HG03135 (cell line): ENCODE data around the gene ADAM29.
A peak's percentile ranks its signal among the peaks of the same experiment; 100 is the strongest.
"Not testable (repeated sequence)": the region's sequence is repeated elsewhere in the genome, so short reads cannot be mapped to it uniquely, and the experiment has no call there.

Source experiments
- ATAC-seq: cut with Tn5 transposase; IDR thresholded peaks from one replicate; pipeline ENCODE4 v1.9.1; 2021; ENCODE audit warnings: mild to moderate bottlenecking, moderate library complexity; ENCODE audit not compliant: unreplicated experiment

ADAM29 gene

GRCh38 chr4:174918058-174918457, at the start of gene ADAM29:
Gene ADAM29 (plus strand): TSS chr4:174918358. CDS start chr4:174975526, 57,168 bp downstream.
- ATAC-seq = no peak

DNA sequence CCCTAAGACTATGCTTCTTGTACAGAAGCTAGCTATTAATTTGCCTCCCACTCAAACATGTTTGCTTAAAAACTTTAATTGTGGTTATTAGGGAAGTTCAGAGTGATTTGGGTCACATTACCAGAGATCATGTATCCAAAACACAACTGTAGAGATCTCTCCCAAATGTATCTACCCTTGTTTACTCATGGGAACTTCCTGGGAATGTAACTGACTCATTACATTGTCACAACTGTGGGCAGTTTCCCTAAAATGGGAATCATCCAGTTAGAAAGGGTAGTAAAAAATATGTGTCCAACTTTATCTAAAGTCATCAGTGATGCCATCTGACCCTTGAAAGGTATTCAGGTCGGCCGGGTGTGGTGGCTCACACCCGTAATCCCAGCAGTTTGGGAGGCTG, 48.8 kb upstream of the ADAM29 start:
- no peak for ATAC-seq

- no peak for ATAC-seq
These were observed 47.8 kb upstream of the ADAM29 start for GRCh38 chr4:174870311-174870710.

- no peak for ATAC-seq
These were observed 46.8 kb upstream of the ADAM29 start for GRCh38 chr4:174871407-174871806.

DNA sequence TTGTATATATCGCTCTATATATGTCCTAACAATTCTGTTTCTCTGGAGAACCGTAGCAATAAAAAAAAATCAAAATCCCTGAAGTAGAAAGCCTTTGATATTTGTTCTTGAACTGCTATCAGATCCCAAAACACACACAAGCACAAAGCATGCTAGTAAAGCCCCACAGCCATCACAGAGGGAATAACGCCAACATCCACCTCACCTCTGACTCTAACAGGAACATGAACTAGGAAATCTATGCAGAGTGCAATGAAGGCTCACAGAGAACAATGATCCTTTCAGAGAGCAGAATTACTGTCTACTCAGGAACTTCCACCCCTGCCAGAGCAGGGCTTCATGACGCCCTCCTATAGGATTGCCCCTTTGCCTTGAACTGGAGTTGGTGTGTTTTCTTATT, 45.0 kb upstream of the ADAM29 start:
- not testable (repeated sequence) for ATAC-seq

DNA sequence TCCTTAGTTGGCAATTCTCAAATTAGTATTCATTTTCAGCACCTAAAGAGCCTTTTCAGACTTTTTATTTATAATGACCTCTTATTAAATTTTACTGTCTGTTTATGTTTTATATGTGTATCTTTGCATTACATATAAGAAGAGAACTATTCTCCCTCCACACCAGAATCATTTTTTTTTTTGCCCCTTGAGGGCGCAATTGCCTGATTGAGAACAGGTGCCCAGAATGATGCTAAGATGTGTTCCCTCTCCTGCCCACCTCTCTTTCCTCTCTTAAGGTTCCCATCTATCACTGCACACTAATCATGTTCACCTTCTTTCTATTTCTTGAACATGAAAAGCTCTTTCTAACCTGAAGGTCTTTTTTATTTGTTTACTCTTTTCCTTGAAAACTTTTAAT, 44.2 kb upstream of the ADAM29 start:
- ATAC-seq = no peak

GRCh38 chr4:174874898-174875297, 43.3 kb upstream of the ADAM29 start:
- ATAC-seq = no peak

DNA sequence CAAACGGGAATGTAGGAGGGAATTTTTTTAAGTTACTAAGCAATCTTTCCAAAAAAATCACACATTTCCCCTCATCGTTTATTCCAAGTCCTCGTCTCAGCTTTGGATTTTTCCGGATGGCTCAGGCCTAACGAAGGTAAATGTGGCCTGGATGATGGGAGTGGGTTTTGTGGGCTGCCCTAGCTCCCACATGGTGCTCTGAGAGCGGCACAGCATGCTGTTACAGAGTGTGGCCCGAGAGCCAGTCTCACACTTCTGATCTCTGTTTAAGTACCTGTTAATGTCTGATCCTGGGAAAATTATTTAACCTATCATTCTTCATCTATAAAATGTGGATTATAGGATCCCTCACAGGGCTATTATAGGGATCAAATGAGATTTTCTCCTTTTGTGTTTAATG, 38.2 kb upstream of the ADAM29 start:
- no peak for ATAC-seq

DNA sequence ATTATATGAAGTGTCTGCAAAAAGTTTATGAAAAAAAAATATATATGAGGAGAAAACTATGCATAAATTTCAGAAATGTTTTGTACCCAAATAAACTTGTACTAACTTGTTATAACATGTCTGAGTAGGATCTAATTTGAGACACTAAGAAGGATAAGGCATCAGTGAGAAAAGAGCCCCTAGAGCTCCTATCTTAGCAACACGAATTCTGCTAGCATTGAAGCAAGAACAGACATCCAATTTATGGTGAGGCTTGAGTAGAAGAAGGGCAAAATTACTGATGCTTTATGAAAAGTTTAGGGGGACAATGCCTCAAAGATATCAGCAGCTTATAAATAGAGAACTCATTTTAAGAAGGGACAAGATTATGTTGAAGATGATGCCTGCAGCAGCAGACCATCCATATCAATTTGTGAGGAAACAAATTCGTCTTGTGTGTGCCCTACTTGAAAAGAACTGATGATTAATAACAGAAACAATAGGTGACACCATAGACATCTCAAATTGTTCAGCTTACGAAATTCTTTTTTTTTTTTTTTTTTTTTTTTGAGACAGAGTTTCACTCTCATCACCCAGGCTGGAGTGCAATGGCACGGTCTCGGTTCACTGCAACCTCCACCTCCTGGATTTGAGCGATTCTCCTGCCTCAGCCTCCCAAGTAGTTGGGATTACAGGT, 35.7 kb upstream of the ADAM29 start:
- no peak for ATAC-seq

DNA sequence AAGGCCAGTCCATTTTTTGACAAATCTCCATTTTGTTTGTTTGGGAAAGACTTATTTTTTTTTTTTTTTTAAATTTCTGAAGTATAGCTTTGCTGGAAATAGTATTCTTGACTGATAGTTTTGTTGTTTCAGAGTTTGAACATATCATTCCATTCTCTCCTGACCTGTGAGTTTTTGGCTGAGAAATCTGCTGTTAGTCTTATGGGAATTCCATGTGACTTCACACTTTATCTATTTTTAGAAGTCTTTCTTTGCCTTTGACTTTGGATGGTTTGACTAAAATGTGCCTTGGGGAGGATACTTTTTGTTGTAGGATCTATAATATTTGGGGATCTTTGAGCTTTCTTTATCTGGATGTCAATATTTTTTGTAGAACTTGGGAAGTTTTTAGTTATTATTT, 10.7 kb upstream of the ADAM29 start:
- no peak for ATAC-seq

- ATAC-seq = no peak
These were observed 7.9 kb upstream of the ADAM29 start for GRCh38 chr4:174910271-174910670.

DNA sequence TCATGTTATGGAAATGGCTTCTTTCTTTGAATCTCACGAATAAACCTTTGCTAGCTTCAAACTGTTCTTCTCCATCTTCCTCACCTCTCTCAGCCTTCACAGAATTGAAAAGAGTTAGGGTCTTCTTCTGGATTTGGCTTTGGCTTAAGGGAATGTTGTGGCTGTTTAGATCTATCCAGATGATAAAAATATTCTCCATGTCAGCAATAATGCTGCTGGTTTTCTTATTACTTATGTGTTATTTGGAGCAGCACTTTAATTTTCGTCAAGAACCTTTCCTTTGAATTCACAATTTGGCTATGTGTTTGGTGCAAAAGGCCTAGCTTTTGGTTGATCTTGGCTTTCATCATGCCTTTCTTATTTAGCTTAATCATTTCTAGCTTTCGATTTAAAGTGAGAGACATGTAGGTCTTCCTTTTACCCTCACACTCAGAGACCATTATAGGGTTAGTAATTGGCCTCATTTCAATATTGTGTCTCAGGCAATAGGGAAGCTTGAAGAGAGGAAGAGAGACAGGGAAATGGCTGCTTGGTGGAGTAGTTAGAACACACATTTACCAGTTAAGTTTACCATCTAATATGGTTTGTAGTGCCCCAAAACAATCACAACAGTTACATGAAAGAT, 5.1 kb upstream of the ADAM29 start:
- no peak for ATAC-seq

DNA sequence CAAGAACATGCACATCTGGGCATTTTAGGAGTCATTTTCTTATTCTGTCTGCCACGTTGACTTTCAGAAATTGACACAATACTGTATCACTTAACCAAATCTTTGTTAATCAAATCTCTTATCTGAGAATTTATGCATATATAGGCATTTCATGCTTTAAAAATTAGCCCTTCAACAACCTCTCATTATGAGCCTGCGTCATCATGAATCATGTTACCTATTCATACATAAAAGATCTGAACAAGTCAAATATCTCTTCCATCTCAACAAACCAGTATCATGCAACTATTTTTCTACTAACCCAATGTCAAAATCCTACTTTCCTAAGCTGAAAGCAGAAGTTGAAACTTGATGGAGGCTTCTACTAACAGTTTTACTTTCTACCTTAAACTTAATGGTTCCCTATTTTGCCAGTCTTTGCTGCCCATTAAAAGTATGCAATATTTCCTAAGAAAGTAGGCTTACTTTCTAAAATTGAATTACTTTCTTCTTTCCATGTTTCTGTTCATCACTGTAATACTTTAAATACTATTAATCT, 1.8 kb downstream of the ADAM29 start:
- ATAC-seq = no peak

GRCh38 chr4:174926958-174927357, 8.8 kb downstream of the ADAM29 start:
- ATAC-seq = no peak

DNA sequence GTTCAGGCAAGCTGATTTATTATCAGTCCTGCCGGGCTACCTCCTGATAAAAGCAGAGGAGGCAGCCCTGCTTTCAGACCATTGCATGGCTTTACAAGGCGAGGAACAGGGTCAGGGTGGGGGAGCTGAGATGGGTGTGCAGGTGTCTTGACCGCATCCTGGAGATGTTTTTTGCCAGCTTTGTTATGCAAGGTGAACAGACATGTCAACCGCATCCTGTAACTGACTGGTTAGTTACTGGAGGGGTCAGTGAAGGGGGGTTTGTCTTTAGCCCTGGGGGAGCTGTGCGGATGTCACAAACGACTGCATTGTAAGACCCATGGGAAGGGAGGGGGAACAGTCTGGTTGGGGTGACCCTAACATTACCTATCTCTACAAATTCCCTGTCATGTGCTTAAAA, 10.0 kb downstream of the ADAM29 start:
- ATAC-seq = peak; percentile 63

- peak; percentile 12 for ATAC-seq
These were observed 10.6 kb downstream of the ADAM29 start for GRCh38 chr4:174928575-174929253.

DNA sequence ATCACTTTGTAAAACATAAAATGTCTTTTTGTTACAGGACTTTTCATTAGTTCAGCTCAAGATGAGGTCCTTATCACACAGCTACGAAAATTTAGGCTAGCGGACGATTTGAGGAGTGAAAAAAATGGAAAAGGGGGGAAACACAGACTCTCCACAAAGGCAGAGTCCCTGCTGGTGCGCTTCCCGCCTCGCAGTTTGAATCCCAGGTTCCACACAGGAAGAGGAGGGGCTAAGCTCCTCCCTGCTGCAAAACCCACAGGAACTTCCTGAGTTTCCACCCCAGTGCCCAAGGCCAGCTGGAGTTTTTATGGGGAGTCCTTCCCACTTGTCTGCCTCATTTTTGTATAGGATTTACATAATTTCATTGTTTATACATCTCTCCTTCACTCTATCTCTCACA, 11.2 kb downstream of the ADAM29 start:
- no peak for ATAC-seq

- ATAC-seq = no peak
These were observed 12.7 kb downstream of the ADAM29 start for GRCh38 chr4:174930895-174931294.

GRCh38 chr4:174933083-174933482, 14.9 kb downstream of the ADAM29 start:
- ATAC-seq = no peak

- ATAC-seq = no peak
These were observed 16.2 kb downstream of the ADAM29 start for GRCh38 chr4:174934360-174934759.

GRCh38 chr4:174935607-174936006, 17.4 kb downstream of the ADAM29 start:
- ATAC-seq = no peak

- no peak for ATAC-seq
These were observed 21.8 kb downstream of the ADAM29 start for GRCh38 chr4:174940002-174940401.
